GM21447 (cell line): ENCODE results near the gene TOX3.

Source experiments
- ATAC-seq: cut with Tn5 transposase; IDR thresholded peaks from one replicate; pipeline ENCODE4 v1.9.1; 2021; ENCODE audit not compliant: unreplicated experiment

TOX3 gene

DNA sequence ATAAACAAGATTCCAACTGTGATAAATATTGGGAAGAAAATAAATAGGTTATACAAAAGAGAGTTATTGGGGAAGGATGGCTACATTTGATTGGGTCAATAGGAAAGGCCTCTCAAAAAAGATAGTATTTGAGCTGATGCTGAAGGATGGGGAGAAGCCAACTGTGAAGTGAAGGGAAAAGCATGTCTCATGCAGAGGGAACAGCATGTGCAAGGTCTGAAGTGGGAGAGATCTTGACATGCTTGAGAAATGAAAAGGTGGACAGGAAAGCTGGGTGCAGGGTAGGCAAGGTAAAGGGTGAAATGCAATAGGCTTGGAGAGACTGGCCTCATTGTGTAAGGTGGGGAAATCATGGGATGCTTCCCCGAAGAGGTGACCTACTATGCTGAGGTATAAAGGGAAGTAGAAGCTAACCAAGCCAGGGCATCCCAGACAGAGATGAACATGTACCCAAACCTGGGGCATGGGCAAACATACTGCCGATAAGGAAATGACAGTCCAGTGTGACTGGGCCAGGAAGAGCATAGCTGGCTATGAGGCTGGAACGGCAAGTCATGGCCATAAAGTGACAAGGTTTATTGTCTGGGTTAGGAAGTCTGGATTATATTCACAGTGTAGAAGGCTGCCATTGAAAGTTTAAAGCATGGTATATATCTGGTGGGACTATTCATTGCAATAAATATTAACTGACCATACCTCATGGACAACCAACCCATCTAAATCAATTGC lies 91.2 kb downstream of the TOX3 start:
- ATAC-seq, result no peak

DNA sequence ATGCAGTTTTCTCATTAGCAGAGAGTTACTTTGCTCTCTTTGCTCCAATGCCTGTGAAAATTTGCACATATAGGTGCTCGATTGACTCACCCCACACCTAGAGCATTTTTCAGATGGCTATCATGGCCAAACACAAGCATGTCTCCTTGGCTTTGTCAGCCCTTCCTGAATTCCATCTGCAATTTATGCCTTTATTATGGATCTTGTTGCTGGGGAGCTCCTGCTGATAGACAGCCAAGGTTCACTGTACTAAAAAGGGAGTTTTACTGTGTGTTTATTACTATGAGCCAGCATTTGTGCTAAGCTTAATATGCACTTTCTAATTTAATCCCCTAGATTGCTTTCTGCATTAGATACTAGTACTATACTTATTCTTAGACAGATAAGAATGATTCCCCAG lies 93.3 kb downstream of the TOX3 start:
- ATAC-seq, result no peak

DNA sequence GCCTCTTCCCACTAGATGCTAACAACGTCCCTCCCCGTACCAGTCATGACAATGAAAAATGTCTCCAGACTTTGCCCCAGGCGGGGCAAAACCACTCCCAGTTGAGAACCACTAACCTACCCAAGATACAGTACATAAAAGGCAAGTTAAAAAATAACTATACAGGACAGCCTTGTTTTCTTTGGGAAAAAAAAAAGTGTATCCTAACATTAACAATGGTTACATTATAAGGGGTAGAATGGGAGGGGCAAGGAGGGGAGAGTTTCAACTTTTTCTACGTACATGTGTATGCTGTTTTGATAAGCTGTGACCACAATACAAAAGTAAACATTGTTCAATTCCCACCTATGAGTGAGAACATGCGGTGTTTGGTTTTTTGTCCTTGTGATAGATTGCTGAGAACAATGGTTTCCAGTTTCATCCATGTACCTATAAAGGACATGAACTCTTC lies 94.9 kb downstream of the TOX3 start:
- no peak for ATAC-seq

DNA sequence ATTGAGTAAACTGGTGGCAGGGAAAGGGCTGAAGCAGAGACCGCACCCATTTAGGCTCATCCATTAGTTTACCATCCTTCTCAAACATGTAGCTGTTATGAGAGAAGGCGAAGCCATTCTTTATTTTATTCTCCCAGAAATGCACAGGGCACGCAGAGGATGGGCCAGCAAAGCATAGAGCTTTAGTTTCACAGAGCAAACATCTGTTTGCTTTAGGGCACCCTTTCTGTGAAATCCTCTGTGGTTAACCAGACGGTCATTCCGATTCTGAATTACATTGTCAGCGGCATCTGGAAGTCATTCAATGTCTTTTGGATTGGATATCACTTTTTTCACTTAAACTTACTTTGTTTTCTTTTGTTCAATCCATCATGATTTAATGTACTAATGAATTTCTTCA lies 96.0 kb downstream of the TOX3 start:
- ATAC-seq, result no peak

DNA sequence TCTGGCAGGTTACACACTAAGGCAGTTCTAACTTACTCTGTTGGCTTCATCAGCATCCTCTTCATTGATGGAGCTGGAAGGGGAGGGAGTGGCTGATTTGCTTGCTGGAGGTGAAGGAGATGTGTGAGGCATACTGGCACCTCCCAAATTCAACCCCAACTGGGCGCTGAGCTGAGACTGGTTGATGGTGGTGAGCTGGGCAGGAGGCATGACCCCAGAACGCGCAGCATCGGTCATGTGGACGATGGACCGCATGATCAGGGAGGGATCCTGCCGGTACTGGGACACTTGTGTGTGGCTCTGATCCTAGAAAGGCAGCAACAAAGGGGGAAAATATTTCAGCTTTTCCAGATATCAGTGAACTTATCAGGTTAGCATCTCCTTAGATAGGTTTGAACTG lies 96.7 kb downstream of the TOX3 start:
- ATAC-seq, result no peak

DNA sequence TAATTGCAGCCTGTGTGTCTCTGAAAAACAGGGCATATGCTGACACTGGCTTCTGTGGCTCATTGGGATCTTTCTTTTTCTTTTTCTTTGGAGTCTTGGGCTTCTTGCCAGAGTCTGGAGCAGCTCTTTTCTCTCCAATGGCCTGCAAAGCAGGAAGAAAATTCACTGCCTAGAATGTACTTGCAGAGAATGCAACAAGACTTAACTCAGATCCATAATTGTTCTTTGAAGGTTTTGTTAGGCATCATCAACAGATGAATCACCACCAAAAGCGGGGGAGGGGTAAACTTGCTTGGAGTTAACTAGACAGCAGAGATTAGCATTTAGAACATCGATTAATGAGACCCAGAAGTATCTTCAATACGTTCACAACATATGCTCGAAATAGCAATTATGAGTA lies 100.9 kb downstream of the TOX3 start:
- no peak for ATAC-seq

DNA sequence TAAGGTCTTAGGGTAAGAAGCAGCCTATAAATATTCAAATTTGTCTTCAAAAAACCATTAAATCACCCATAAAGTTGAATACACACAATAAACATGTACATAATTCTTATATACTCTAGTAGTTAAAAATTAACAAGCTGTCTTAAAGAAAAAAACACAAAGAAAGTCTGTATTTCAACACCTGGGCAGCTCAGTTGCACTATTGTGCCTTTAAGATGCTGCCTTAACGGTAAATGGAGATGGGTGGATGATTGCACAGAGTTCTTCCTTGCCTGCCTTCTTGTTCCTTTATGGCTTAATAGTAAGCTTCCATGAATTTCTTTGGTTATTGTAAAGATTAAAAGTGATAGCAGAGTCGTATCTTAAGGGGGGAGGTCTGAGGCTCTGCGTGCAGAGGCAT lies 105.1 kb downstream of the TOX3 start:
- ATAC-seq, result no peak

DNA sequence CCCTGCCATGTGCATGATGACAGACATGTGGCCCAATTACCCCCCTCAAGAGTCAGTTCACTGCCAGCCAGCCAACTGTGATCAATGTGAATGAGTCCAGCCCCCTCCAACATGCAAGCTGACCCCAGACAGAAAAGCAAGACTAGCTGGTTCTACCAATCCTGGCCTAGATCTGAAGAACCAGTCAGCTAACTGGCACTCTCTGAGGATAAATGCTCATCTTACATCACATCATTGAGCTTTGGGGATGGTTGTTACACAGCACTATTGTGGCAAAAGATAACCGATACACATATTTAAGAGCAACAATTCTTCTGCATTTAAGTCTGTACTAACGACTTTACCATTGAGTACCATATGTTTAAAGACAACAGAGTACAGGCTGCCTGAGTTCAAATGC lies 106.7 kb downstream of the TOX3 start:
- ATAC-seq, result no peak

DNA sequence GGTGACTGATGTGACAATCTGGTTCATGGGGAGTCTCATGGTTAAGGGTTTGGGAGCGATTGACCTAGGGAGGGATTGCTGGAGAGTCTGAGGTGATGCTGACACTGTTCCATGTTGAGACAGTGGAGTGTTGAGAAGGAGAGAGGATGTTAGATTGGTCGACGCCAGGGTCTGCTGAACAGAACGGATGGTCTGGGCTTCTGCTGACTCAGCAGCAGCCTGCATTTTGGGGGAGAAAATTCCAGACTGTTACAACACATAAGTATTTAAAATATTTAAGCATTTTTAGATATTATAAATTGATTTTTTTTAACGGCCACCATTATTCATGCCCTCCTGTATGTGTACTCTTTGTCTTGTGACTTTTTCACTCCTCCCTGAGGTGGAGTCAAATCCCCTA lies 107.2 kb downstream of the TOX3 start:
- no peak for ATAC-seq

DNA sequence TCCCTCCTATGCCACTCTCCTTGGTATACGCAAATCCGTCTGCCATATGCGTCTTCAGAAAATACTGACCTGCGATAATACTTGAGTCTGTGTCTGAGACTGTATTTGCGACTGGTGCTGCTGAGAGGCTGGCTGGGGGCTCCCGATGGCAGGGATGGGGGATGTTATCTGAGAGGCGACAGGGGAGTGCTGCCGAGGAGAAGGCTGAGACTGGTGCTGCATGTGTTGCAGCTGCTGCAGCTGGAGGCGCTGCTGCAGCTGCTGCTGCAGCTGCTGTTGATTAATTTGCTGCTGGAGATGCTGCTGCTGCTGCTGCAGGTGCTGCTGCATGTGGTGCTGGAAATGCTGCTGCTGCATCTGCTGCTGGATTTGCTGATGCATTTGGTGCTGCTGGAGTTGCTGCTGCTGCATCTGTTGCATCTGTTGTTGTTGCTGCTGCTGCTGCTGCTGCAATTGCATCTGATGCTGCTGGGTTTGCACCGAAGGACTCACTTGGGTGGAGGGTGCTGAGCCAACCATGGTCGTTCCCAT lies 107.7 kb downstream of the TOX3 start:
- ATAC-seq, result no peak

DNA sequence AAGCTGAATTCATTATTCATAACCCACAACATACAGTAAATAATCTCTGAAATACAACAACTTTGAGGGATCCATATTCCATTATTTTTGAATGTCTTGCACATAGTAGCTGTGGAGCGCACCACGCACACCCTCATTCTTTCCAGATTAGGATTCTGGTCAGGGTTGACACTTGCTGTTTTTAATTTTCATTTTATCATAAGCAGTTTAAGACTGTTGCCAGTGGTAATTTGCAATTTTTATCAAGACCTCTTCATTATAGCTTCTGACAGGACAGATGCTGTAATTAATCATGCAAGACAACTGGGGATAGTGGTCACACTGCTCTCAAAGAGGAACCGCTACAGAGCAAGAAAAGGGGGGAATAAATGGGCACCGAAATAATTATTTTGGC lies 109.7 kb downstream of the TOX3 start:
- no peak for ATAC-seq

DNA sequence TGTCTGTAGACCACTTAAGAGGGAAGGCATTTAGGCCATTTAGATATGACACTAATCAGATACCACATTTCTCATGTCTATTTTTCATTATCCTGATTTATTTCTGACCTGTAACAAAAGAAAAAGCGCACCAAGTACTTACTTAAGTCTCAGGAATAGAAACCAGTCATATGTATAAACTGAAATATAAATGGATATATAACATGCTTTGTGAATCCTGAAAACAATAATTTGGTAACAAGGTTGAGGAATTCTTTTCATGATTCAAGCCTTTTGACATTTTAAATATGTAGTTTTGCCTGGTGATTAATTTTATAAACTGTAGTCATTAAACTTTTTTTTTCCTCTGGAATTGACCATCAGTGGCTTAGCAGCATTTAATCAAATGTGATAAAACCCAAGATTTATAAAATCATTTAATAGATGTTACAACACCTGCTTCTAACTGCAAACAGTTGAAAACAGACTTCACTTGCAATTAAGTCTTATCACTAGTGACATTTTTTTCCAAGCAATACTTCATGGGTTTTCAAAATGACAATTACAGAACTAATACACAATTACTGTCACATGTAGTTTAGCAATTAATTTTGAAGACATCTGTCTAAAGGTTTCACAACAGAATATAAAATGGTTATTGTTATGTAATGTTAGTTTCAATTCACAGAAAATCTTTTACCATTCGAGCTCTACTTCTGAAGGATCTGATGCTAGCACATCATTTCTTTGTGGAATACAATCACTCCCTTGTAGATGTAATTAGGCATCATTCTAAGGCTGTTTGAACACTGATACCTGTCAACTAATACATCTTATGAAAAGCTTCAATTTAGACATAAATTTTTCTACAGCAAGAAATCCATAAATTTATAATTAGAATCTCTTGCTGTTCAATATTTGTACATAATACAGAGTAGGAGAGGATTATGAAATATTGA lies 110.3 kb downstream of the TOX3 start:
- no peak for ATAC-seq

DNA sequence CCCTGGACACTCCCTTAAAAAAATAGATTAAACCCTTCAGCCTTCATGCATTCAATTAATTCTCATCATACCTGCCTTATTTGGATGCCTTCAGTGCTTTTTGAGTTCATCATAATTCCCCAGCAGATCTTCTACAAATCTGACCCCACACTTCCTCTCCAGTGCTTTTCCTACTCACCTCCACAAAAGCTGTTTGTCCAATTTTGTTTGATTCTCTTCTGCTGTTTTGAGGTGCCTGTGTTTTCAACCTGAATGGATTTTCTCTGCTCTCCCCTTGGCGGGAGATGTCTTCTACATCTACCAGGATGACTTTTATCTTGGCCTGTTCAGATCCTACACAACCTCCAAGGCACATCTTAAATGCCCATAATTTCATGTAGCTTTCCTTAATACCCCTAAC lies 112.7 kb downstream of the TOX3 start:
- ATAC-seq, result no peak

DNA sequence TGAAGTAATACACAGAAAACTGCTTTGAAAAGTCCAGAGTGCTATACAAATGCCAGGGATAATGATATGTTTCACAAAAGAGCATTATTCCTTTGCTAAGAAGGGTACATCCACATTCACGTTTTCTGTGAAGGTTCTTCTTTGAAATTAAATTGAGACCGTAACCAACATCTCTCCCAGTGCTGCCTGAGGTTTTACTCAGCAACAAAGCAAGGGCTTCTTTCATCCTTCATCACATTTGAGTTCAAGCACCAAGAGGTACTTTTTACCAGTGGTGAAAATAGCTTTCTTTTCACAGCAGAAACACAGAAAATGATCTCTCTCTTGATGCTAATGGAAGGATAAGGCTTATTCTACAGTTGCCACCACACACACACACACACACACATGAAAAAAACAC lies 113.3 kb downstream of the TOX3 start:
- no peak for ATAC-seq

DNA sequence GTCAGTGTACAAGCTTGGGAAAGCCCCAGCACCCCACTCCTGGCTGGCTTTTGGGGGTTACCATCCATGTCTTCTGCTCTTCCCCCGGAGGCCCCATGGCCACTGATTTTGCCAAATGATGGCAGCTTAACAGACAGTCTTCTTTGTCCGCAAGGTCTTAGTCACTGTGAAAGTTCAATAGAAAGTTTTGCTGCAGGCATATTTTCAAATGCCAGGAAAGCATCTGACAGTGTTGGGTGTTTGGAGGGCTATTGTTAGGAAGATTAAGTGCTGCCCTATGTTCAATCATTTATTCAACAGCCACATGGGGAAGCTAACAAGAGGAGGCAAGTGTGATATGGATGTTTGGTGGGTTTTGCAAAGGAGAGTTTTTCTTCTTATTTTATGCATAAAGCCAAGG lies 122.4 kb downstream of the TOX3 start:
- ATAC-seq, result no peak

DNA sequence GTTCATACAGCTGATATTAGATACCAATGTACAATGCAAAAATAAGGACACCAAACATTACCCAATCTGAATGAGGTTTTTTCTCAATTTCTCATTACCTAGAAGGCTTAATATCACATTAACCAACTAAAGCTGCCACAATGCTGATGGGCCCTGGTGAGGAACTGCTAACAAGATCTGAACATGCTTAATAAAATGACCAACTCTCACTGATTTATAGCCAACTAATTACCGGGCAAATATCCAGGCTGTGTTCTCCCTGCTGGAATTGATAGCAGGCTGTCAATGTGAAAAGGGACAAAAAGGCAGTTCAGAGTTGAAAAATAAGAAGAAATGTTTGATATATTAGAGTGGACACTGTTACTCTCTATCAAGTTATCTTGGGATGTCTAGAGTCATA lies 124.6 kb downstream of the TOX3 start:
- no peak for ATAC-seq

DNA sequence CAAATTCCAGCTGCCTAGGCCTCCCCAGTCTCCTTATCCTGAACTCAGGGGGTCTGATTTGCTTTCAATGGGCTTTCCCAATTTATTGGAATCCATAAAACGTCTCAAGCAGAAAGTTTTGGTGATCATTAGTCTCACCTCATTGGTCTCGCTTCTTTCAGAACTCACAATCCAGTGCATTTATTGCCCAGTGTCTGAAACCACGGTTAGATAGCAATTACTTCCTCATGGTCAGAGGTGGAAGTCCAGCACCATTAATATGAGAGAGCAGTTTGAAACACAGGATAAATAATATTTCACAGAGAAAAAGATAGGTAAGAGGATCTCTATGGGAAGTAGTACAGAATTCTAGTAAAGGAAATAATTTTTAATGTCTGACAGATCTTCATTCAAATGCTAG lies 128.7 kb downstream of the TOX3 start:
- ATAC-seq, result no peak

DNA sequence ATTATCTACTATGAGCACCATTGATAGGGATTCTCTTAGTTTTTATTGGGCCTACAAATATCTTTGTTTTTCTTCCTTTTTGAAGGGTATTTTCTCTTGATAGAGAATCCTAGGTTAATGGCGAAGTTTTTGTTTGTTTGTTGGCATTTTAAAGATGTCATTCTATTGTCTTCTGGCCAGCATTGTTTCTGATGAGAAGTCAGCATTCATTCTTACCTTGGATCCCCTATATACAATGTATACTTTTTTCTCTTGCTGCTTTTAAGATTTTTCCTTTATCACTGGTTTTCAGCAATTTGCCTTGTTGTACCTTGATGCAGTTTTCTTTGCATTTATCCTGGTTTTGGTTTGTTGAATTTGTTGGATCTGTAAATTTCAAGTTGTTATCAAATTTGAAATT lies 130.1 kb downstream of the TOX3 start:
- ATAC-seq, result no peak

DNA sequence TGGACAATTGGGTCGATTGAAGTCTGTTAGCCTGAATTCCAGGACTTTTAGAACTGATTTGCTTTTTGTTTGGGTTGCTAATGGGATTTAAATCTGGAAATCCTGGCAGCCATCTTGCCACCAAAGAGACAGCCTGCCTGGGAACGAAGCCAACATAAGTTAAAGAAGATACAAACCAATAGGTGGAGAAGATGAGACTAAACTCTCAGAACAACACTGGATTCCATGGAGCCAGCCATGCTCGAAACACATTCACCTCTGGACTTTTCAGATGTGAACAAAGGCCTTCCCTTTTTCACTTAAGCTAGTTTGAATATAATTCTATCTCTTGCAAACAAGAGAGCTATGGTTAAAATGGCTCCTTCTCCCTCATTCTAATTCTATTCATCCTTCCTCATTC lies 135.9 kb downstream of the TOX3 start:
- ATAC-seq, result no peak

DNA sequence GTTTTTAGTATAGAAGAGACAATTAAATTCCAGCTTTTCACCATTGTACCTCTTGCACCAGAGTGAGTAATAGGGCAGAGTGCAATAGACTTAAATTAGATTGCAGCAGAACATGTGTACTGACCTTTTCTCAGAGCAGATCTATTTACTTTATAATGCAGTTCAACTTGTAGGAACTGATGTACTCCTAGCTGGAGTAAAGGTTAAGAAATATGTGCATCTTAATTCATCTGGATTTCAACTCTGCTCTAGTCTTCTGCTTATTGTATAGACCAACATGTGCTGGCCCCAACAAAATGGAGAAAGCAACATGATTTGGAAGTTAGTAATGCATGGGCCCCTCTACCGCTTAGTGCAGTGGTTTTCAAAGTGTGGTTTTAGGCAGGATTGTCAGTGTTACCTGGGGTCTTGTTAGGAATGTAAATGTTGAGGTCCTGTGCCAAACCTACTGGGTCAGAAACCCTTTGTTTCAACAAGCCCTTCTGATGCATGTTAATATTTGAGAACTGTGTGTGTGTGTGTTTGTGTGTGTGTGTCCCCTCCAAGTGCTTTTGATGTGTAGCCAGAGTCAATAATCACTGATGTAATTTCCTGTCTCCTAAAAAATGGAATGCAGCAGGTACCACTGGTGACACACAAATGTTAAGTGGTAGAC lies 138.6 kb downstream of the TOX3 start:
- no peak for ATAC-seq

DNA sequence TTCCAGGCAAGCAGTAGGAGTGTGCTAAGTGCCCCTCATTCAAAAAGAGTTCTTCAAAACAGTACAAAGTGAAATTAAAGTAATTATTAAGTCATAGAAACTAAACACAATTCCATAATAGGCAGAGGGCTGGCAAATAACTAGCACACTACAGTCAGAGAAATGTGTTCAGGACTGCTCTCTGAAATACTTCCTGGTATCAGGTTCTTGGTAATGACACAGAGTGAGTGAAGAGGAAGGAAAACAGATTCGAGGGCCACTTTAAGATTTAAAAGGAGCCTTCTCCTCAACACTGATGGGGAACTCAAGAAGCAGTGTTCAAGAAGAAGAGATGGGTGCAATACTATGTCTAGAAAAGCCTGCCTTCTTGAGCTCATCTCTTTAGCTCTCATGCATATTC lies 139.2 kb downstream of the TOX3 start:
- ATAC-seq, result no peak

DNA sequence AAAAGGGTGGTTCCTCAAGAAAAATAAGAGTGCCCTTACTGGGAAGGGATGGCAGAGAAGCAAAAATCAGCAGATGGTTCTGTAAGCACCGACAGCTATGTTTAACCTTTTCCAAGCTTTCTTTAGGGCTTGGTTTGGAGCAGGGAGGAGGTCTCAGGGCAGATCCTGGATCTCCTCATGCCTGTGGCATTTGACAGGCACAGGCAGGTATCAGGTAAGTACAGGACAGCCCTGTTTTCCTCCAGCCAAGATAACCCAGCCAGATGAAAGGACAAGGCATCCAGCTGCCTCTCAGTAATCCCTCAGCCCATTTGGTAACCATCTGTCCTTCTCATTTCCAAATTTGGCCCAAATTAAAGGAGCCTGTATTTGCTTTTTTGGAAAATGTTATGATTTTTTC lies 141.5 kb downstream of the TOX3 start:
- ATAC-seq, result no peak
